Stimulated activated CD8-positive, alpha-beta memory T cell treated with anti-CD3 and anti-CD28 coated beads, Interleukin-4, amount 100 ng/mL, for 48 hours (primary cell): Measurements from ENCODE around the gene ASPN.

Experiments used
- DNase-seq: peaks from one replicate; pipeline ENCODE4 v3.0.0-alpha.2; 2020

ASPN gene

GRCh38 chr9:92503156-92503555, 20.9 kb upstream of the ASPN start:
- no peak for DNase-seq

- no peak for DNase-seq
These were observed 19.5 kb upstream of the ASPN start for GRCh38 chr9:92501671-92502393.

DNA sequence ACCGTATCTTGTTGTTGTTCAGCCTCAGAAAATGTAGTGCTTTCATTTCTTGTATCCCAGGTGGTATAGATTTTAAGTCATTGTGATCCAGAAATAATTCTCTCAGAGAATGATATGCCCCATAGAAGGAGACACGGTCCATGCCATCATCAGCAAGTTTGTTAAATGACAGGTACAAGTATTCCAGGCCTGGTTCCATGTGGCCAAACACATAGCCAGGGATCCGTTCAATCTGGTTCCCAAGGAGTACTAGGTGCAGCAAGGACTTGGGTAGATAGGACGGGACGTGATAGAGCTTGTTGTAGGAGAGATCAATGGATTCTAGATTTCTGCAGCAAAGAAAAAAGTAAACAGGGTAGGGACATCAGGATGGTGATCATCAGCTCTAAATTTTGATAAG, 18.4 kb upstream of the ASPN start:
- DNase-seq = no peak

DNA sequence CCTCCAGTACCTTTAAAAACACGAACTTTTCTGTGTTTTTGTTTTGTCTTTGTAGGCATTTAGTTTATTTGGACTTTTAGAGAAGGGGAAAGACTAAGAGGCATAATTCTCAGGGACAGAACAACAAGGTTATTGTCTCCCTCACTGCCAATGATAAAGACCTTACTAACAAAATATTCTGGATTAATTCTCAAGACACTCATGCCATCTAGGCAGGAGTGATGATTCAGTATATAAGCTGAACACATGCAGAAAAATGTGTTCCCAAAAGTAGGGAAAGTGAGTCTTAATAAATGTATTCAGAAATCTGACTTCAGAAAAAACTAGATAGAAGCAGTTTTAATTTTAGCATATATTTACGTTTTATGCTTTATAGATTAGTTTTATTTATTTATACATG, 17.4 kb upstream of the ASPN start:
- DNase-seq = no peak

DNA sequence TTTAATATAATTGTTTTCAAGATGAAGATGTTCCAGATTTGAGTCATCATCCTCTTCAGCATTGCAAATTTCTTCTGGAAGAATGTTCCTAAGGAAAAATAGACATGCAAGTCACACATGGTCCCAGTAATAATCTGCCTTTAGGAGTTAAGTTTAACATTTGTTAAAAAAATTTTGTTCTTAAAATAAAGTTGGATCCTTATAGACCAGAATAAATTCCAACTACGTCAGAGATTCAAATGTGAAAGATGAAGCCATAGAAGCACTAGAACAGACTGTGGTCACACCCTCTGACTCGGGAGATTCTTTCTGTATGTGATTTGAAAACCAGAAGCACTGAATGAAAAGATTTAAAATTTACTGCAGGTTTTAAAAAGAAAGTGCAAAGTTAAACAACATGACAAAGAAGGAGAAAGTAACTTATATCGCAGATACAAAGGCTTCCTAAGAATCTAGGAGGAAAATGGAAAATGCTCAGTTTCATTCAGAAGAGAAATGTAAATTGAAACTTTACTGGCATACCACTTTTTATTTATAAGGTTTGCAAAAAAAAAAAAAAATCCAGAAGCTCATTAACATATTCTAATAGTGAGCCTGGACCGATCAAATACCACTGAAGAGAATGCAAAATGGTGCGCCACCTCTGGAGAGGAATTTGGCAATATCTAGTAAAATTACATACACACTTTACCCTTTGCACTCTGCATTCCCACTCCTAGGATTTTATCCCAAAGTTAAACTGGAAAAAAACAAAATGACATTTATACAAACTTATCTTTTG, 14.3 kb upstream of the ASPN start:
- DNase-seq = no peak

GRCh38 chr9:92494856-92495255, 12.6 kb upstream of the ASPN start:
- no peak for DNase-seq

DNA sequence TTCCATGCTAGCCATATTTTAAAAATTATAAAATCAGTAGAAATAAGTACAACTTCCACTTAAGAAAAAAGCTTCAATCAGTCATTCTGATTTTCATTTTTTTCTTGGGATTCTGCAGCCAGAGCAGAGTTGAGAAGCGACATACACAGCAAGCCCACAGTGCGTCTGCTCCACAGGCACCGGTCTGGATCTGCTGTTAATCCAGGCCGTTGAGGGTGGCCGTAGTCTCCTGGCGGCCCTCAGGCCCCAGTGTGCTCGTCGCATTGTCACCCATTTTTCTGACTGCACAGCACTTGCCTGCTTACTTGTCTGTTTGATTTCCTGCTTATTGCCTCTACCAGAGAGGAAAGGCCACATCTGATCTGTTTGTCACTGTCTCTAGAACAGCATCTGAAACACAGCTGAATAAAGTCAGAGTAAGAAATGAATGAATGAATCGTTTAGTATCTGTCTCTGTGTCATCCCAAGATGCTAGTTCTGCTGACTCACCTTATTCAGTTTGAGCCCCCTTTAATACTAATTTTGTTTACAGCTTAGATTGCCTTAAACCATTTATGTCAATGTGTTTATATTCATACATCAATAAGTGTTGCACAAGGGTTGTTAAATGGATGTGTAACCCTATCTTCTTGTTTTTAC, 11.6 kb upstream of the ASPN start:
- DNase-seq = no peak

DNA sequence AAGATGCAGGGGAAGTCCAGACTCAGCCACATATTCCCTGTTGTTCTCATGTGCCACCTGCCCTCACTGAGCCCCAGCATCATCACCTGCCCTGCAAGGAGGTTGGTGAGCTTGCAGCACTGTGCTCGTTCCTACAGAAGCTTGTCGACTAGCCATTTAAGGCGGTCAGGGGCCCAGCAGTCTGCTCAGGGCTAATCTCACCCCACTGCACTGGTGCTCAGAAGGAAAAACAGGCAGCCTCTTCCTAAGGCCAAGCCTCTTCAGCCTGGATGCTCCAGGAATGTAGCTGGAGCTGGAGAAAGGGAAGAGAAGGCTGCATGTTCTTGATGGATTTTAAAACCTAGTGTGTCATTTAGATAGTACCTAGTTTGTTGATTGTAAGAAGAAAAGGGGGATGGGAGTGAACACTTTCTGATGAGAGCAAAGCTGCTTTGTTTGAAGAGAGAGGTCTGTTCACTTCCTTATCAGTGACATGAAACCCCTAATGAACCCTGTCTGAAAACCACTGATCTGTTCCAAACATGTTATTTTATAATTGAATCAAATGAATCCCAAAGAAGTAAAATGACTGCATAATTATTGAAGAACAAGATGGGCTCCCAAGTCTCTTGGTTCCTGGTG, 10.6 kb upstream of the ASPN start:
- DNase-seq = no peak

DNA sequence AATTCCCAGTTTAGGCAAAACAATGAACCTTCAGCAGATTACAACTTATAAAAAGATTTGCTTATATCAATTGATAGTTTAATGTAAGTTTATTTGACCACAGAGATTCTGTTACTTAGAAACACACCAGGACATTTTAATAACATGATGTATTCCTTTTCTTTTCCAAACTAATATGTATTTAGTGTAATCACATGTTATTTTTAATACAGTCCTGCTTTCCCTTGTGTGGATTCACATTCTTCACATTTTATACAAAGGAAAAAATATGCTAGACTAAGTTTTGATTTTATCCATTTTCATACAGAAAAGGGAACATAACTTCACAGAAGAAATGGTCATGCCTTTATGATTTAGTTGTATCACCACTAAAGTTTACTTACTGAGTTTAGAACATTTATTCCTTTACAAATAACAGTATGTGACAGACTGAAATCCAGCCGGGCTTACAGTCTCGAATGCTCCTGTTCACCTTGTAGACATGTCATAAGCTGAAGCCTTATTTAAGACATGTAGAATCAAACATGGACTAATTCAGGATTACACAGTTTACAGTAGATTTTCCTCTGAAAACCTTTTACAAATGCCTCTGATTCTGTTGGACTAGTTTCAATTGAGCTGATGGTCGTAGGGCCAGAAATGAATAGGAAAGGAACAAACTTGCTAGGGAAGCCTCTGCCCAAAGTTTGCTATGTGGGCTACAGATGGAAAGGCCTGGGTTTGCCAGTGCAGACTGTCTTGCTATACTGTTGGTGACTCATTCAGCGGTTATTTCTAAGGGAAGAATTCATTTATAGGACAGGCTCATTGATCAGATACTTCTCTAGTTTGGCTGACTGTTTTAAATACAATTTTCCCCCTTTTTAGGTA, 6.6 kb upstream of the ASPN start:
- no peak for DNase-seq

DNA sequence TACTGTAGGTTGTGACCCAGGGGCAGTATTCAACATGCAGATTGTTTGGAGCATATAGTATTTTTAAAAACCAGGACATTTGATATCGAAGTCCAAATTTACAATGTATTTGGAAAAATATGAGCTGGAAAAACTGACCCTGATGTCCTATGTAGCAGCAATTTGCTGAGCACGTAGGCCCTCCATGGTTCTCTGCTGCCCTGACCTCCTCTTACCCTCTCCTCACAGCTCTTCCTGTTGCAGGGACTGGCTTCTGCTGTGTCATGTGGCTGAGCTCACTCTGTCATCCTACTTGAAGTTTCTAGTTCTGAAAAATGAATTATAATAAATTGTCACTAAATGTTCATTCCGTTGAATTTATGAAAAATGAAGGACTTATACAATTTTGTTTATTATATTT, 4.1 kb upstream of the ASPN start:
- no peak for DNase-seq

- DNase-seq = no peak
These were observed 2.3 kb upstream of the ASPN start for GRCh38 chr9:92484563-92484962.

GRCh38 chr9:92483627-92484545, 1.6 kb upstream of the ASPN start:
- no peak for DNase-seq

DNA sequence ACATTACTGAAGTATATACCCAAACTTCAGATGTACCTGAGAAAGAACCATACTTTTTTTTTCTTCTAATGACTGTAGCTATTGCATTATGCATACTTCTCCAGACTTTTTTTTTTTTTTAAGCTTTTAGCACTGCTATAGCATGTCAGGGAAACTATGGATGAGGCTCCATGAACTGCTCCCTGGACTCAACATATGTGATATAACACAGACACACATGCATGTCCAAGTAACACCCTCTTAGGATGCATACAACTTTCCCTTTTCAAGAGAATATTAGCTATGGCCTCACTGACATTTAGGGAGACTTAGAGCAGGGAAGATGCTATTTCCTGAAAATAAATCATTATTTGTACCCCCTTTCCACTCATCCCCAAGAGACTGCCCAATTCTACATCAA, 499 bp upstream of the ASPN start:
- no peak for DNase-seq

DNA sequence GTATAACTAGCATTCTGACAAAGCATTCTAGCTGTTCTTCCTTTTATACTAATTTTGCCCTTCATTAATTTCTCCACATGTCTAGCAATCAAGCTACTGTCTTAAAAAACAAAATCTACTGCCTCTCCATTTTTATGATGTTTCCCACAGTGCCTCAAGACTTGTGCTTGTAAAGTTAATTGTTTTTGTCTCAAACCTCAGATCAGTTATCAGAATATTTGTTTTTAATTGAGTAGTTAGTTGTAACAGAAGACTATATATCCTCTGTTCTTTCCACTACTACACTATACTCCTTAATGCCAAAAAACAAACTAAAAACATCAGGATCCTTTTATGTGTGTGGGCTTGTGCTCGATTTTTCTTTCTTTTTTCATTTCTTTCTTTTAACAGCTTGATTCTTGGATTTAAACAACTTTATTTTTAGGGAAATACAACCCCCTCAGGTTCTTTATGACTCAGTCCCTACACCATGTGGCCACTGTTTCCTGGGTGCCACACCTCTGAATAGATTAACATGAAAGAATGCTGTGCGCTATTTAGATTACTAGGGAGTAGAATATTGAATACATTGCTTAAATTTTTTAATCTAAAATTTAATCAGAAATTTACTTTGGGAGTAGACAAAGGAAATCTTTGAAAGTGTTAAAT, 1.2 kb downstream of the ASPN start:
- no peak for DNase-seq

DNA sequence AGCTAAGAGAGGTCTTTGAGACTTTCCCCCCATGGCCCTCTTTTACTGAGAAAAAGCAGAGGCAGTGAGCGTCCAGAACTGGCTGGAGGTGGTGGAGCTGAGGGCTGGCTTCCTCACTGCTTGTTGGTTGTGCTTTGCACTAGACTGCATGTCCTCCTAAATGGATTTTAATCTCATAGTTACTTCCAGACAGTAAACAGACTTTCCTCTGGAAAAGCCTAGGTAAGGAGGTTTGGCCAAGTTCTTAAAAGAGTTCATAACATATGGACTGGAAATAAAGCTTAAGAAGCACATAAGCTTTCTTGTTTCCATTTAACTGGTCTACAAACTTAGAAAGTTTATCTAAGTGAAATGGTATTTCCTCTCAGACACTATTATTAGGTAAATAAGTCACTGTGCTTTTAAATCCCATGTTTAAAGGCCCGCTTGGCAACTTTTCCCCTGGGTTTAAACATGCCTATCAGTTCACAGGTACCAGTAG, 2.0 kb downstream of the ASPN start:
- DNase-seq = no peak

DNA sequence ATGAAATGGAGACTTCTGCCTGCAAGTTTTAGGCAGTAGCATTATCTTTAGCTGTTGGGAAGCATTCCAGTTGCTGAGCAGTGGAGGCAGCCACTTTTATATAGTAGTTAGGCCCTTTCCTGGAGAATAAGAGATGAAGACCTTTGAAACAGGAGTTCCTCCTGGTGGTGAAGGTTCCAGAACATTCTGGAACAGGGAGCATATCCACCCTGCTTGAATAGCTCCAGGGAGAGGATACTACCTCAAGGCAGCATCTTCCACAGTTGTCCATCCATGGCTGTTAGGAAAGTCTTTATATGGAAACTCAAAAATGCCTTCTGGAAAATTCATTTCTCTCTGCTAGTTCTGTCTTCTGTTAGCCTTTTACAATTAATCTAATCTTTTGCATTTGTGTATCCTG, 3.0 kb downstream of the ASPN start:
- DNase-seq = no peak

DNA sequence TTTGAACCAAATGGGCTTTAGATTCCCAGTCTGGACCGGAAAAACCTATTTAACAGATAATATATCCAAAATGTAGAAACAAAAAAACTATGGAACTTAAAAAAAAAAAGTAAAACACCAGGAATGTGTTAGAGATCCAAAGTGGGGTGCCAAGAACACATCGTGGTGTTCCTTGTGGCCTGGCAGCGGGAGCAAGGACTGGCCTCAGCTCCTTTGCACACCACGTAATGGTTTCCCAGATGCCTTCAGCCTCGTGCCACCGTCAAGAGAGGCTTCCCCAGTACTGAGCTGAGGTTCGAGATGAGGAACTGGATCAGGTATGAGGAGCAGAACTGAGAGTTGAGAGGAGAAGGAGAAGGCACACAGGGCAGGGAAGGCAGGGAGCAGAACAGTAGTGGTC, 3.5 kb downstream of the ASPN start:
- DNase-seq = no peak

DNA sequence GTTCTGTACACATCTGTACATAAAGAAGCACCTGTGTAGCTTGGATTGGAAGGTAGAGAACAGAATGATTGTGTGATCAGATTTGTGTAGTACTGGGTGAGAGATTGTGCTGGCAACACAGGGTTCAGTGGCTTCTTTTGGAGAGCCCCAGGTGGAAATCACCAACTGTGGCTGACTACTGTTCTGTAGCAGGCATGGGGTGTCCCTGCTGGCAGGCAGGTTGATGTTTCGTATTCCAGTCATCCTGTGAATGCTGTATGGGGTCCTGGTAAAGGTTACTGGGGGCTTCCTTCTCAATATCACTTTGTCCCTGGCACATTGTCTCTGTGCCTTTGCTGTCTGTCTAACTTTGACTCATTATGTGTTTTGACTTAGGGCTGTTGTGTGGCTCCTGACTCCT, 5.3 kb downstream of the ASPN start:
- no peak for DNase-seq

GRCh38 chr9:92474587-92474986, 7.7 kb downstream of the ASPN start:
- no peak for DNase-seq

GRCh38 chr9:92468206-92468605, 14.1 kb downstream of the ASPN start:
- DNase-seq = no peak

GRCh38 chr9:92467511-92467910, 14.8 kb downstream of the ASPN start:
- no peak for DNase-seq
